Measurements from ENCODE around the gene HMCN1.

DNA sequence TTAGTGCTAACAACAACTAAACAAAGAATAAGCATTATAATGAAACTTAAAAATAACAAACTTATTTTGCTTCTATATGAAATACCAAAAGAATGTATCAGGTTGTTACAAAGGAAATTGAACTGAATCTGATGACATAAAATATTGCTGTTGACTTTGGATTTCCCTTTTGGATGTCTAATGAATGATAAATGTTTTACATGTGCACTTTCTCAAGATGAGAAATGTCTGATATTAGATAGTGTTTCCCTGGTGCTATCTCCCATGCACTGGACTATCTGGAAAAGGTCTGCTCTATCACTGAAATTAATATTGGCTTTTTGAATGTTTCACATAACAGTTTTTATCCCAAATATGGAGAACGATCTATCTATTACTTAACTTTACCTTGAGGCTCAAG is 179.9 kb downstream of the HMCN1 start:
- TF ChIP-seq SUZ12 (IDR thresholded peaks at IDR 0.05) (no peak), HDGF (IDR thresholded peaks at IDR 0.05; ENCODE audit: borderline replicate concordance) (no peak), SP1 (IDR thresholded peaks at IDR 0.05) (no peak), L3MBTL2 (conservative IDR thresholded peaks at IDR 0.05) (no peak), BHLHE40 (IDR thresholded peaks at IDR 0.05; ENCODE audit: borderline replicate concordance) (no peak), ARNT (IDR thresholded peaks at IDR 0.05) (no peak), ZNF384 (IDR thresholded peaks at IDR 0.05) (no peak), NFRKB (IDR thresholded peaks at IDR 0.05) (no peak), LEF1 (IDR thresholded peaks at IDR 0.05; ENCODE audit: borderline replicate concordance) (no peak), ELF4 (IDR thresholded peaks at IDR 0.05) (no peak)
- TF ChIP-seq, protein P1, sequence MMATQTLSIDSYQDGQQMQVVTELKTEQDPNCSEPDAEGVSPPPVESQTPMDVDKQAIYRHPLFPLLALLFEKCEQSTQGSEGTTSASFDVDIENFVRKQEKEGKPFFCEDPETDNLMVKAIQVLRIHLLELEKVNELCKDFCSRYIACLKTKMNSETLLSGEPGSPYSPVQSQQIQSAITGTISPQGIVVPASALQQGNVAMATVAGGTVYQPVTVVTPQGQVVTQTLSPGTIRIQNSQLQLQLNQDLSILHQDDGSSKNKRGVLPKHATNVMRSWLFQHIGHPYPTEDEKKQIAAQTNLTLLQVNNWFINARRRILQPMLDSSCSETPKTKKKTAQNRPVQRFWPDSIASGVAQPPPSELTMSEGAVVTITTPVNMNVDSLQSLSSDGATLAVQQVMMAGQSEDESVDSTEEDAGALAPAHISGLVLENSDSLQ (IDR thresholded peaks at IDR 0.05), result no peak
